Measurements from ENCODE around the gene DDX56. TPM values are rescaled to one million over a fixed set of nuclear protein-coding genes. Genes with fewer than 3 reads are reported as not detected.

Gene DDX56
- total and polyA plus RNA-seq, 9 of the 15 experiments (the other 6 are each of a cell fraction or from before 2014, with no cell fraction given), result 33.0 to 145 (median 102) TPM

- TF ChIP-seq ZNF175 (CRISPR knock-in tag; IDR thresholded peaks at IDR 0.05; ENCODE audit: low read depth) (no peak), ELK3 (CRISPR knock-in tag; IDR thresholded peaks at IDR 0.05) (no peak), ZNF140 (CRISPR knock-in tag; IDR thresholded peaks at IDR 0.05) (no peak), SMC3 (conservative IDR thresholded peaks at IDR 0.05; ENCODE audit: insufficient read depth, low read depth, low read length) (peak; percentile 35), CAMTA2 (CRISPR knock-in tag; conservative IDR thresholded peaks at IDR 0.05) (no peak), RUNX1 (IDR thresholded peaks at IDR 0.05; ENCODE audit: low read depth) (no peak), RBFOX2 (IDR thresholded peaks at IDR 0.05; ENCODE audit: low read depth, low read length) (no peak), GATAD2A (IDR thresholded peaks at IDR 0.05) (no peak), NCOA4 (IDR thresholded peaks at IDR 0.05; ENCODE audit: partially characterized antibody) (no peak), PRMT5 (CRISPR knock-in tag; IDR thresholded peaks at IDR 0.05) (no peak), ZNF143 (CRISPR knock-in tag; IDR thresholded peaks at IDR 0.05) (no peak), ZKSCAN3 (CRISPR knock-in tag; IDR thresholded peaks at IDR 0.05) (no peak), DPF2 (IDR thresholded peaks at IDR 0.05) (no peak), PHB2 (IDR thresholded peaks at IDR 0.05; ENCODE audit: low read depth) (no peak), STAT5A (IDR thresholded peaks at IDR 0.05; ENCODE audit: borderline replicate concordance, low read length) (no peak), ZNF551 (CRISPR knock-in tag; IDR thresholded peaks at IDR 0.05) (no peak), RAD21 (CRISPR knock-in tag; conservative IDR thresholded peaks at IDR 0.05 in 1 of 2, IDR thresholded peaks at IDR 0.05 in 1 of 2) (peak in 1 of 2 experiments; percentile 43; a peak in 2 of 4 replicates)
- TF ChIP-seq, protein P1, sequence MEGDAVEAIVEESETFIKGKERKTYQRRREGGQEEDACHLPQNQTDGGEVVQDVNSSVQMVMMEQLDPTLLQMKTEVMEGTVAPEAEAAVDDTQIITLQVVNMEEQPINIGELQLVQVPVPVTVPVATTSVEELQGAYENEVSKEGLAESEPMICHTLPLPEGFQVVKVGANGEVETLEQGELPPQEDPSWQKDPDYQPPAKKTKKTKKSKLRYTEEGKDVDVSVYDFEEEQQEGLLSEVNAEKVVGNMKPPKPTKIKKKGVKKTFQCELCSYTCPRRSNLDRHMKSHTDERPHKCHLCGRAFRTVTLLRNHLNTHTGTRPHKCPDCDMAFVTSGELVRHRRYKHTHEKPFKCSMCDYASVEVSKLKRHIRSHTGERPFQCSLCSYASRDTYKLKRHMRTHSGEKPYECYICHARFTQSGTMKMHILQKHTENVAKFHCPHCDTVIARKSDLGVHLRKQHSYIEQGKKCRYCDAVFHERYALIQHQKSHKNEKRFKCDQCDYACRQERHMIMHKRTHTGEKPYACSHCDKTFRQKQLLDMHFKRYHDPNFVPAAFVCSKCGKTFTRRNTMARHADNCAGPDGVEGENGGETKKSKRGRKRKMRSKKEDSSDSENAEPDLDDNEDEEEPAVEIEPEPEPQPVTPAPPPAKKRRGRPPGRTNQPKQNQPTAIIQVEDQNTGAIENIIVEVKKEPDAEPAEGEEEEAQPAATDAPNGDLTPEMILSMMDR (IDR thresholded peaks at IDR 0.05 in 2 of 3, conservative IDR thresholded peaks at IDR 0.05 in 1 of 3; ENCODE audit: insufficient read depth in 2 of 3, low read depth in 1 of 3, low read length in 3 of 3), result peak; percentile 77 to 89 (median 82)
- TF ChIP-seq, protein P2, sequence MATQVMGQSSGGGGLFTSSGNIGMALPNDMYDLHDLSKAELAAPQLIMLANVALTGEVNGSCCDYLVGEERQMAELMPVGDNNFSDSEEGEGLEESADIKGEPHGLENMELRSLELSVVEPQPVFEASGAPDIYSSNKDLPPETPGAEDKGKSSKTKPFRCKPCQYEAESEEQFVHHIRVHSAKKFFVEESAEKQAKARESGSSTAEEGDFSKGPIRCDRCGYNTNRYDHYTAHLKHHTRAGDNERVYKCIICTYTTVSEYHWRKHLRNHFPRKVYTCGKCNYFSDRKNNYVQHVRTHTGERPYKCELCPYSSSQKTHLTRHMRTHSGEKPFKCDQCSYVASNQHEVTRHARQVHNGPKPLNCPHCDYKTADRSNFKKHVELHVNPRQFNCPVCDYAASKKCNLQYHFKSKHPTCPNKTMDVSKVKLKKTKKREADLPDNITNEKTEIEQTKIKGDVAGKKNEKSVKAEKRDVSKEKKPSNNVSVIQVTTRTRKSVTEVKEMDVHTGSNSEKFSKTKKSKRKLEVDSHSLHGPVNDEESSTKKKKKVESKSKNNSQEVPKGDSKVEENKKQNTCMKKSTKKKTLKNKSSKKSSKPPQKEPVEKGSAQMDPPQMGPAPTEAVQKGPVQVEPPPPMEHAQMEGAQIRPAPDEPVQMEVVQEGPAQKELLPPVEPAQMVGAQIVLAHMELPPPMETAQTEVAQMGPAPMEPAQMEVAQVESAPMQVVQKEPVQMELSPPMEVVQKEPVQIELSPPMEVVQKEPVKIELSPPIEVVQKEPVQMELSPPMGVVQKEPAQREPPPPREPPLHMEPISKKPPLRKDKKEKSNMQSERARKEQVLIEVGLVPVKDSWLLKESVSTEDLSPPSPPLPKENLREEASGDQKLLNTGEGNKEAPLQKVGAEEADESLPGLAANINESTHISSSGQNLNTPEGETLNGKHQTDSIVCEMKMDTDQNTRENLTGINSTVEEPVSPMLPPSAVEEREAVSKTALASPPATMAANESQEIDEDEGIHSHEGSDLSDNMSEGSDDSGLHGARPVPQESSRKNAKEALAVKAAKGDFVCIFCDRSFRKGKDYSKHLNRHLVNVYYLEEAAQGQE (IDR thresholded peaks at IDR 0.05; ENCODE audit: borderline replicate concordance), result no peak
- TF ChIP-seq, protein P2 (CRISPR knock-in tag; IDR thresholded peaks at IDR 0.05; ENCODE audit: low read depth), result no peak
Observed at GRCh38 chr7:44534501-44534900, 39.2 kb downstream of the DDX56 start (continued).
